Immature natural killer cell (primary cell): ENCODE measurements around the gene LMLN. TPM values are rescaled to one million over a fixed set of nuclear protein-coding genes. Genes with fewer than 3 reads are reported as not detected.
A peak's percentile ranks its signal among the peaks of the same experiment; 100 is the strongest.
"Not testable (repeated sequence)": the region's sequence is repeated elsewhere in the genome, so short reads cannot be mapped to it uniquely, and the experiment has no call there.

ENCODE experiments used
- DNase-seq, 3 donors: peaks; one replicate each; pipeline ENCODE4 v3.0.0; 2022; ENCODE audit warnings: mixed read lengths in 1 of 3
- H3K27ac Mint-ChIP-seq, 6 donors: one replicate each; pipeline ENCODE4 v1.8.0; 2020; ENCODE audit warnings: mixed read lengths in 6 of 6, mild to moderate bottlenecking in 5 of 6, inconsistent platforms in 4 of 6, moderate library complexity in 3 of 6
- H3K27me3 Mint-ChIP-seq, 3 donors: one replicate each; pipeline ENCODE4 v1.8.0; 2020 to 2021; ENCODE audit warnings: low read depth in 3 of 3, mild to moderate bottlenecking in 3 of 3, mixed read lengths in 3 of 3, moderate library complexity in 3 of 3, inconsistent platforms in 1 of 3
- H3K36me3 Mint-ChIP-seq, 3 donors: one replicate each; pipeline ENCODE4 v1.8.0; 2020; ENCODE audit warnings: mixed read lengths in 3 of 3, inconsistent platforms in 2 of 3, mild to moderate bottlenecking in 2 of 3
- H3K4me1 Mint-ChIP-seq, 2 donors: one replicate each; pipeline ENCODE4 v1.8.0; 2020; ENCODE audit warnings: inconsistent platforms in 2 of 2, mild to moderate bottlenecking in 2 of 2, mixed read lengths in 2 of 2, moderate library complexity in 1 of 2
- H3K4me3 Mint-ChIP-seq, 5 donors: one replicate each; pipeline ENCODE4 v1.8.0; 2020; ENCODE audit warnings: mild to moderate bottlenecking in 5 of 5, mixed read lengths in 5 of 5, inconsistent platforms in 3 of 5, moderate library complexity in 3 of 5
- H3K9me3 Mint-ChIP-seq, 6 donors: one replicate each; pipeline ENCODE4 v1.8.0; 2020; ENCODE audit warnings: mild to moderate bottlenecking in 6 of 6, mixed read lengths in 6 of 6, inconsistent platforms in 4 of 6, moderate library complexity in 3 of 6
- polyA plus RNA-seq, 3 donors: library from polyadenylated mRNA; unstranded; fragments of 300-500 nt; fragmentation: Illumina TruSeq; gene quantifications; one replicate each; pipeline ENCODE4 v1.2.3, GENCODE V29; 2021

LMLN gene
- polyA plus RNA-seq, 3 donors from 2014 or later: 0.62 to 1.9 (median 1.8) TPM

DNA sequence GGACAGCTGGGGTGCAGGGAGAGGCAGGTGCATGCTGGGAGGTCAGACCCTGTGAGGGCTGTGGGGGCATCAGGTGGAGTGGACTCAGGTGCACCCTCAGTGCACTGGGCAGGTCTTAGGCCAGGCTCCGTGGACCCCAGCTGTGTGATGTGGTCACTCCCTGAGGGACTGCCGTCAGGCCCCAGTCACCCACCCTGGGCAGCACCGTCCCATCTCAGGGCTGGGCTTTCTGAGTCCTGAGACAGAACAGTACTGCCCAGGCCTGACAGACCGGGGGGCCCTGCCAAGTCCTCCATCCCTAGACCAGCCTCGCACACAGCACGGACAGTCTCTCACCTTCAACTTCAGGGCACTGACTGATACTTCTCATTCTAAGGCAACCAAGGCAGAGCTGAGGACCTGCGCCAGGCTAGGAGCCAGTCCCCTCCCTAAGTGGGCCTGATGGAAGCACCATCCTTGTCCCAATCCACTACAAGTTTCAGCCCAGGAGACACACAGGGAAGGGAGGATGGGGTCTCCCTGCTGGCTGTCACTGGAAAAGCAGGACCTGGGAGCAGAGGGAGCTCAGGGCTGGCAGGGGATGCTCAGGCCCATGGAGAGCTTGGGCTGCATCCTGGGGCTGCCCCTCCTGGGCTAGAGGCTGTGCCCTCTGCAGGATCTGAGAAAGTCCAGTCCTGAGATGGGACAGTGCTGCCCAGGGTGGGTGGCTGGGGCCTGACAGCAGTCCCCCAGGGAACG, 86.3 kb downstream of the LMLN start:
- no peaks in the 10 kb centered on the region for H3K9me3 Mint-ChIP-seq
- H3K27me3 Mint-ChIP-seq: peaks cover 0 to 1% (median 0%) of the 10 kb centered on the region in 3 donors
- no peak overlapping the region for H3K27ac Mint-ChIP-seq
- no peaks in the 10 kb centered on the region for H3K4me1 Mint-ChIP-seq
- no peak overlapping the region for H3K4me3 Mint-ChIP-seq
- DNase-seq: no peak
- no peaks in the 10 kb centered on the region for H3K36me3 Mint-ChIP-seq

DNA sequence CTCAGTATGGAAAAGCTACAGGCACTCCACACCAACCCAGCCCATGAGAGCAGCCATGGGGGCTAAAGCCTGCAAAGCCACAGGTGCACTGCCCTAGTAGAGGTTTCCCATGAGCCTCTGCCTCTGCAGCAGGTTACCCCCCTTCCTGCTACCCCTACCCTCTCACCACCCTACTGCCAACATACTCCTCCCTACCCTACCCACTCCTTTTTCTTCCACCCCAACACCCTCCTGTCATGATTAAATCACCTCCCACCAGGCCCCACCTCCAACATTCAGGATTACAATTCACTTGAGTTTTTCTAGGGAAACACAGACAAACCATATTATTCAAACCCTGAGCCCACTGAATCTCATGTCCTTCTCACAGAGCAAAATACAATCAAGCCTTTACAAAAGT, 88.4 kb downstream of the LMLN start:
- Mint-ChIP-seq H3K9me3 (no peaks in the 10 kb centered on the region), H3K4me3 (no peak overlapping the region), H3K27me3 (peaks cover 0 to 3% (median 1%) of the 10 kb centered on the region in 3 donors), H3K36me3 (no peaks in the 10 kb centered on the region), H3K27ac (no peak overlapping the region), H3K4me1 (no peaks in the 10 kb centered on the region)
- no peak for DNase-seq

GRCh38 chr3:198051836-198052235, 91.8 kb downstream of the LMLN start:
- DNase-seq: no peak
- H3K27me3 Mint-ChIP-seq: peaks cover 0 to 3% (median 1%) of the 10 kb centered on the region in 3 donors
- H3K4me3 Mint-ChIP-seq: no peak overlapping the region
- no peak overlapping the region for H3K27ac Mint-ChIP-seq
- H3K4me1 Mint-ChIP-seq: no peaks in the 10 kb centered on the region
- no peaks in the 10 kb centered on the region for H3K9me3 Mint-ChIP-seq
- H3K36me3 Mint-ChIP-seq: no peaks in the 10 kb centered on the region

GRCh38 chr3:198053462-198053861, 93.4 kb downstream of the LMLN start:
- not testable (repeated sequence) for H3K4me1 Mint-ChIP-seq, H3K4me3 Mint-ChIP-seq, H3K9me3 Mint-ChIP-seq, DNase-seq, H3K27ac Mint-ChIP-seq, H3K36me3 Mint-ChIP-seq, H3K27me3 Mint-ChIP-seq

GRCh38 chr3:198061119-198062067, 101.4 kb downstream of the LMLN start:
- H3K27me3 Mint-ChIP-seq: peaks cover 0 to 2% (median 2%) of the 10 kb centered on the region in 3 donors
- no peak overlapping the region for H3K4me3 Mint-ChIP-seq

GRCh38 chr3:198062068-198062465, 102.0 kb downstream of the LMLN start:
- DNase-seq: no peak
- Mint-ChIP-seq H3K36me3 (no peaks in the 10 kb centered on the region), H3K9me3 (no peaks in the 10 kb centered on the region), H3K27me3 (peaks cover 0 to 2% (median under 1%) of the 10 kb centered on the region in 3 donors), H3K4me1 (no peaks in the 10 kb centered on the region), H3K4me3 (no peak overlapping the region), H3K27ac (no peak overlapping the region)

More at GRCh38 chr3:198061119-198062067, 101.4 kb downstream of the LMLN start:
- Mint-ChIP-seq H3K27ac (no peak overlapping the region), H3K4me1 (no peaks in the 10 kb centered on the region), H3K9me3 (no peaks in the 10 kb centered on the region), H3K36me3 (no peaks in the 10 kb centered on the region)
- DNase-seq: no peak

- Mint-ChIP-seq H3K4me1 (no peaks in the 10 kb centered on the region), H3K27ac (no peak overlapping the region), H3K36me3 (no peaks in the 10 kb centered on the region), H3K9me3 (no peaks in the 10 kb centered on the region), H3K27me3 (peaks cover 0 to 2% (median 0%) of the 10 kb centered on the region in 3 donors), H3K4me3 (no peak overlapping the region)
- DNase-seq: no peak
These were observed 104.4 kb downstream of the LMLN start for GRCh38 chr3:198064420-198064819.

DNA sequence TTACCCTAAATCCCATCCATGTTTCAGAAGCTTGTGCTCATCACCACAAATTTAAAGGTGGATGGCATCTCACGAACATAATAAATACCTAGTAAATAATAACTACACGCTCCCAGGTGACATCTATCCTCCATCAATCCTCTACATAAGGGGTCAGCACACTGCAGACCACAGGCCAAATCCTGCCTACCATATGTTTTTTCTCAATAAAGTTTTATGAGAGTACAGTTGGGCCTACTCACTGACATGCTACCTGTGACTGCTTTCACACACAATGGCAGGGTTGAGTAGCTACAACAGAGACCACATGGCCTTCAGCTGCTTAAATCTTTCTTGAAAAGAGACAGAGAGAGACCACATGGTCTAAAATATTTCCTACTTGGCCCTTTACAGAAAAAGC, 105.9 kb downstream of the LMLN start:
- Mint-ChIP-seq H3K27ac (no peak overlapping the region), H3K4me3 (no peak overlapping the region), H3K36me3 (no peaks in the 10 kb centered on the region), H3K9me3 (no peaks in the 10 kb centered on the region), H3K27me3 (peaks cover 0 to 2% (median 0%) of the 10 kb centered on the region in 3 donors), H3K4me1 (no peaks in the 10 kb centered on the region)
- no peak for DNase-seq

DNA sequence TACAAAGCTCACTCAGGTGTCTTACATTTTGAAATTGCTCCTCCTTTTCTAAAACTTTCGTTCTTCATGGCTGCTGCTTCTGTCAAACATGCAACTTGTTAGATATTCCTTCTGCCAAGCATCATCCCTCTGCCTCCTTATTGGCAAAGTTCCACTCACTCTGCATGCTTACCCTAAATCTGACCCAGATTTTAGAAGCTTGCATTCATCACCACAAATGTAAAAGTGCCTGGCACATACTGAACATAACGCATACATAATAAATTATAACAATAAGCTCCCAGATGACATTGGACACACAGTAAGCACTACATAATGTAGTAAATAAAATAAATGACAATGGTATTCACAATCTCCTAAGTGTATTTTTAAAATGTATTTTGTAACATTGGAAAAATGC, 107.4 kb downstream of the LMLN start:
- H3K27me3 Mint-ChIP-seq: peaks cover 0 to 4% (median 0%) of the 10 kb centered on the region in 3 donors
- no peaks in the 10 kb centered on the region for H3K9me3 Mint-ChIP-seq
- no peaks in the 10 kb centered on the region for H3K4me1 Mint-ChIP-seq
- H3K4me3 Mint-ChIP-seq: no peak overlapping the region
- no peaks in the 10 kb centered on the region for H3K36me3 Mint-ChIP-seq
- H3K27ac Mint-ChIP-seq: no peak overlapping the region
- no peak for DNase-seq

DNA sequence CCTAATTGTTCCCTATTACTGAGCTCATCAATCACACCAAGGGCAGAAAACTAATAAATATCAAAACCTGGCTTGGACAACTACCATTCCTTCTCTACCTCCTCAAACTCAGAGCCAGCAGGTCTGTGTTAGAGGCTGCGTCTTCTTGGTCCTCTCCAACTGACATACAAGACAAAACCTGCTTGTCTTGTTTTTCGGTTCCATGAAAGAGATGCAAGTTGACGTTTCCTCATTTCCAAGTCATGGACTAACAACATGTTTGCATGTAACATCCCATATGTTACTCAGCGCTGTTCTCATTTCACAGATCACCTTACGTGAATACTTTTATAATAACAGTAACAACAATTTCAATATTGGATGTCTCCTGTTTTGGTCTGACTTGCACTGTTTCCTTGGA, 110.9 kb downstream of the LMLN start:
- no peak for DNase-seq
- no peaks in the 10 kb centered on the region for H3K4me1 Mint-ChIP-seq
- no peak overlapping the region for H3K4me3 Mint-ChIP-seq
- peaks cover 0 to 6% (median 1%) of the 10 kb centered on the region in 3 donors for H3K27me3 Mint-ChIP-seq
- H3K9me3 Mint-ChIP-seq: no peaks in the 10 kb centered on the region
- H3K36me3 Mint-ChIP-seq: no peaks in the 10 kb centered on the region
- H3K27ac Mint-ChIP-seq: no peak overlapping the region

DNA sequence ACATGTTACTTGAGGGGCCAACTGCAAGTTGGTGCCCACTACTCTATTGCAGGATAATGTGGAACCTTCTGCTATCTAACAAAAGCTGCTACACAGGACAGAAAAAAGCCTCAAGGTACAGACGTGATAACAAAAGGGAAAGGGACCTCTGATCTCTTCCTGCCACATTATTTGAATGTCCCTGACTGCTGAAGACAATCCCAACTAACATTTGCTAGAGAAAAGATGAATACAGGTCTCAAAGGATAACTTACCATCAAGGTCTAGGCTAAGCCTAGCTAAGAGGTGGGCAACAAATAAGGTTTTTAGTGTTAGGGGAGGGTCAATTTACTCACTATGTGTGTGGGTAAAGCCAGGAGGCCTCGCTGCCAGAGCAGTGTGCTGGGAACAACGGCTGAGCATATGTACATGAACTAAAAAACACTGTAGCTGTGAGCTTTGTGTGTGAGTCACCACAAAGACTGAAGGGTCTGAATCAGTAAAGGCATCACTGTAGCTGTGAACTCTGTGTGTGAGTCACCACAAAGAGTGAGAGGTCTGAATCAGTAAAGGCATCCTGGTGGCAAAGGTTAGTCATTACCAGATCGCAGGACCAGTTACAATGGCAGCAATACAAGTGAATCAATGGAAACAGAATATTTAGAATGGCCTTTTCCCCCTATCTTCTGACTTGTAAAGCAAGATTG, 111.7 kb downstream of the LMLN start:
- H3K4me1 Mint-ChIP-seq: no peaks in the 10 kb centered on the region

GRCh38 chr3:198076722-198077308, 116.8 kb downstream of the LMLN start:
- Mint-ChIP-seq H3K27ac (no peak overlapping the region), H3K36me3 (no peaks in the 10 kb centered on the region), H3K27me3 (peaks cover 13 to 17% (median 14%) of the 10 kb centered on the region in 3 donors), H3K4me3 (no peak overlapping the region), H3K9me3 (peaks cover 0 to 2% (median under 1%) of the 10 kb centered on the region in 6 donors), H3K4me1 (peaks cover 4 to 6% of the 10 kb centered on the region in 2 donors)
- DNase-seq: no peak

More for the DNA sequence above, 111.7 kb downstream of the LMLN start:
- Mint-ChIP-seq H3K9me3 (no peaks in the 10 kb centered on the region), H3K4me3 (no peak overlapping the region), H3K36me3 (no peaks in the 10 kb centered on the region), H3K27ac (no peak overlapping the region), H3K27me3 (peaks cover 0 to 6% (median 2%) of the 10 kb centered on the region in 3 donors)
- DNase-seq: peak in 1 of 3 donors; percentile 22

GRCh38 chr3:198079771-198080520, 119.9 kb downstream of the LMLN start:
- peaks cover 14 to 26% (median 23%) of the 10 kb centered on the region in 3 donors for H3K27me3 Mint-ChIP-seq
- H3K36me3 Mint-ChIP-seq: no peaks in the 10 kb centered on the region
- peaks cover 5 to 6% of the 10 kb centered on the region in 2 donors for H3K4me1 Mint-ChIP-seq
- peaks cover 0 to 8% (median 3%) of the 10 kb centered on the region in 6 donors for H3K9me3 Mint-ChIP-seq
- peak overlapping the region; percentile 55 to 80 (median 75) for H3K4me3 Mint-ChIP-seq
- DNase-seq: no peak
- H3K27ac Mint-ChIP-seq: no peak overlapping the region
